T-helper 1 cell treated with Interleukin-12 subunit alpha and Interleukin-12 subunit beta and Interleukin-4 antibody, amounts not matched to agents 30 μg/mL and 1 μg/mL, for 36 hours (primary cell): ENCODE data around the gene KCNJ15.

Source experiments
- H3K27ac Mint-ChIP-seq: one replicate; pipeline ENCODE4 v1.8.0; 2021; ENCODE audit warnings: mild to moderate bottlenecking, mixed read lengths
- H3K27me3 Mint-ChIP-seq: one replicate; pipeline ENCODE4 v1.8.0; 2021; ENCODE audit warnings: low read depth, mixed read lengths
- H3K36me3 Mint-ChIP-seq: one replicate; pipeline ENCODE4 v1.8.0; 2021; ENCODE audit warnings: low read depth, mixed read lengths
- H3K4me1 Mint-ChIP-seq: one replicate; pipeline ENCODE4 v1.8.0; 2021; ENCODE audit warnings: low read depth, mixed read lengths
- H3K4me3 Mint-ChIP-seq: one replicate; pipeline ENCODE4 v1.8.0; 2021; ENCODE audit warnings: mild to moderate bottlenecking, moderate library complexity, mixed read lengths
- H3K9me3 Mint-ChIP-seq: one replicate; pipeline ENCODE4 v1.8.0; 2021; ENCODE audit warnings: mixed read lengths

The KCNJ15 gene

DNA sequence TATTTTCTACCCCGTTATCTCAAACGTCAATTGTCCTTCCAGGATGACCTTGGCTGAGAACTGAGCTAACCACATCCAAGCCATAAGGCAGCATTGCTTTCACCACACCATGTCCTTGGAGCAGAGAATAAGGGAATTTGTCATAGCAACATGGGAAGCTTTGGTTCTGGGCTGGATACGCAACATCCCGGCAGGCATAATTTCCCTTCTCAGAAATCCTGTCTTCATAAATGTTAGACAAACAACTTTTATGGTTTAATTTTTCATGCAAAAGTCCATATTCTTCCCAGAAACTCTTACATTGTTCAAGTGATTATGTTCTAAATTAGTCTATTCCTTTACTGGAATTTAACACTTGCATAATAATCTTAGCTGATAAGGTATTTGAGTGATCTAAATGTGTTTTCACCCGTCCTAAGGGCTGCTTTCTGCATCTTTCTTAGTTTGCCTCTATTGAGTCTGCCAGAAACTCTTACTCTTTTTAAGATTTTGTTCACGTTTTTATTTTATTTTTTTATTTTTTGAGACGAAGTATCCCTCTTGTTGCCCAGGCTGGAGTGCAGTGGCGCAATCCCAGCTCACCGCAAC lies 51.8 kb downstream of the KCNJ15 start:
- H3K4me3 Mint-ChIP-seq, result no peak overlapping the region
- H3K27me3 Mint-ChIP-seq, result peaks cover 1% of the 10 kb centered on the region
- H3K36me3 Mint-ChIP-seq, result no peaks in the 10 kb centered on the region
- peaks cover 5% of the 10 kb centered on the region for H3K4me1 Mint-ChIP-seq
- H3K27ac Mint-ChIP-seq, result no peak overlapping the region
- H3K9me3 Mint-ChIP-seq, result no peaks in the 10 kb centered on the region

GRCh38 chr21:38310646-38311485 lies 54.1 kb downstream of the KCNJ15 start:
- Mint-ChIP-seq H3K36me3 (no peaks in the 10 kb centered on the region), H3K27ac (no peak overlapping the region)

GRCh38 chr21:38311765-38312164 lies 55.0 kb downstream of the KCNJ15 start:
- Mint-ChIP-seq H3K36me3 (no peaks in the 10 kb centered on the region), H3K27ac (no peak overlapping the region)

More at GRCh38 chr21:38310646-38311485, 54.1 kb downstream of the KCNJ15 start:
- no peaks in the 10 kb centered on the region for H3K9me3 Mint-ChIP-seq
- H3K4me1 Mint-ChIP-seq, result peaks cover 5% of the 10 kb centered on the region
- no peak overlapping the region for H3K4me3 Mint-ChIP-seq
- H3K27me3 Mint-ChIP-seq, result peaks cover 5% of the 10 kb centered on the region

DNA sequence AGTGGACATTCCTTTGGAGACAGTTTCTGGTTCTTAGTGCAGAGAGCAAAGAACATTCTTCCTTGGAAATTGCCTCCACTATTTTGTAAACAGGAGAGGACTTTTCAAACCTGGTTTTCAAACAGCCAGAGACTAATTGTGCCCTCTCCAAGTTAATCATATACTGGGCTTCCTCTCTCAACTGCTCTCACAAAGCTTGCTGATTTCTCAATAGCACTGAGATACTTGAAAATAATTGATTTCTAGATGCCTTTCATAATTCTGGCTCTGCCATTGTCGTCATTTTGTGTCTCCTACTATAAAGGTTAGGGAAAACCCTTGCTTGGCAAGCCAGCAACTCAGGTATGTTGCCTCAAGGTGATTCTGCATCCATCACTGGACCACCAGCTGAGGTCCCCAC lies 56.0 kb downstream of the KCNJ15 start:
- no peak overlapping the region for H3K27ac Mint-ChIP-seq
- H3K27me3 Mint-ChIP-seq, result peaks cover 5% of the 10 kb centered on the region
- no peaks in the 10 kb centered on the region for H3K9me3 Mint-ChIP-seq
- H3K4me1 Mint-ChIP-seq, result no peaks in the 10 kb centered on the region
- no peak overlapping the region for H3K4me3 Mint-ChIP-seq
- H3K36me3 Mint-ChIP-seq, result no peaks in the 10 kb centered on the region

More at GRCh38 chr21:38311765-38312164, 55.0 kb downstream of the KCNJ15 start:
- Mint-ChIP-seq H3K4me3 (no peak overlapping the region), H3K27me3 (peaks cover 5% of the 10 kb centered on the region), H3K4me1 (no peaks in the 10 kb centered on the region), H3K9me3 (no peaks in the 10 kb centered on the region)

GRCh38 chr21:38314558-38314957 lies 57.8 kb downstream of the KCNJ15 start:
- peaks cover 5% of the 10 kb centered on the region for H3K27me3 Mint-ChIP-seq
- H3K27ac Mint-ChIP-seq, result no peak overlapping the region
- no peaks in the 10 kb centered on the region for H3K36me3 Mint-ChIP-seq

DNA sequence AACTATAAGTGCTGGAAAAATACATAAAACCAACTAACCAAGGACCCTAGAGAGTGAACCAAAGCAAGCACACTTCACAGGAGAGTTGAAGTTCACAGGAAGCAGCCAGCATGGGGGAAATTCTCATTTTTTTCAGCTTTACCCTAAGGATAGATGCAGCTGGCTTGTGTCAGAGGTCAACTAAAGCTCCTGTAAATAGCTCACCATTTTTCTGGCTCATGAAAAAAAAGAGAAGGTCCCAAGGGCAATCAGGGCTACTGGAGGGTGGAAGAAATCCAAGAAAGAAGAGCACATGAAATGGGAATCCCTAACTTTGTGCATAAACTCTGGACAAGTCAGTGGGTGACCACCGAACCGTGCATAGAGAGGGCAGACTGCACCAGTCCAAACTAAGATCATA lies 58.3 kb downstream of the KCNJ15 start:
- Mint-ChIP-seq H3K9me3 (no peaks in the 10 kb centered on the region), H3K27ac (no peak overlapping the region), H3K36me3 (no peaks in the 10 kb centered on the region)

More at GRCh38 chr21:38314558-38314957, 57.8 kb downstream of the KCNJ15 start:
- H3K4me3 Mint-ChIP-seq, result no peak overlapping the region
- H3K4me1 Mint-ChIP-seq, result no peaks in the 10 kb centered on the region
- no peaks in the 10 kb centered on the region for H3K9me3 Mint-ChIP-seq

GRCh38 chr21:38319781-38320180 lies 63.0 kb downstream of the KCNJ15 start:
- H3K4me1 Mint-ChIP-seq, result peaks cover 7% of the 10 kb centered on the region
- no peaks in the 10 kb centered on the region for H3K36me3 Mint-ChIP-seq
- H3K27ac Mint-ChIP-seq, result no peak overlapping the region
- H3K9me3 Mint-ChIP-seq, result no peaks in the 10 kb centered on the region
- no peak overlapping the region for H3K4me3 Mint-ChIP-seq
- no peaks in the 10 kb centered on the region for H3K27me3 Mint-ChIP-seq

More for the DNA sequence above, 58.3 kb downstream of the KCNJ15 start:
- Mint-ChIP-seq H3K4me3 (no peak overlapping the region), H3K4me1 (no peaks in the 10 kb centered on the region), H3K27me3 (peaks cover 5% of the 10 kb centered on the region)

DNA sequence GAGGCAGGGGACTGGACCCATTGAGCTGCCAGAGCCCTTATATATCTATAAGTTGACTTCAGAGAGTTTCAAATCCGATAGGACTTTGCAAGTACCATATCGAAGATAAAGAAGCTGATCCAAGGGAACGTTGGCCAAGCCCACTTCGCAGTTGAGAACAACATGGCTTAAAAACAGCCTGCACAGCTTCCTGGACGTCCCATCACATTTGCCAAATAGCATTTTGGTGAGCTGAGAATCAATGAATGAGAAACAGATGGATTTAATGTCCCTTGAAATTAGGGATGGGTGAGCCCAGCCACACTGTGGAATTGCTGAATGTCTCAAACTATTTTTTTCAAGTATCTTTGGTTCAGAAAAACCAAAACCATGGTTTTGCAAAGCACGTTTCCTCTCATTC lies 64.8 kb downstream of the KCNJ15 start:
- no peaks in the 10 kb centered on the region for H3K36me3 Mint-ChIP-seq
- no peaks in the 10 kb centered on the region for H3K27me3 Mint-ChIP-seq
- H3K9me3 Mint-ChIP-seq, result no peaks in the 10 kb centered on the region
- H3K27ac Mint-ChIP-seq, result no peak overlapping the region
- H3K4me3 Mint-ChIP-seq, result no peak overlapping the region
- H3K4me1 Mint-ChIP-seq, result peaks cover 7% of the 10 kb centered on the region

DNA sequence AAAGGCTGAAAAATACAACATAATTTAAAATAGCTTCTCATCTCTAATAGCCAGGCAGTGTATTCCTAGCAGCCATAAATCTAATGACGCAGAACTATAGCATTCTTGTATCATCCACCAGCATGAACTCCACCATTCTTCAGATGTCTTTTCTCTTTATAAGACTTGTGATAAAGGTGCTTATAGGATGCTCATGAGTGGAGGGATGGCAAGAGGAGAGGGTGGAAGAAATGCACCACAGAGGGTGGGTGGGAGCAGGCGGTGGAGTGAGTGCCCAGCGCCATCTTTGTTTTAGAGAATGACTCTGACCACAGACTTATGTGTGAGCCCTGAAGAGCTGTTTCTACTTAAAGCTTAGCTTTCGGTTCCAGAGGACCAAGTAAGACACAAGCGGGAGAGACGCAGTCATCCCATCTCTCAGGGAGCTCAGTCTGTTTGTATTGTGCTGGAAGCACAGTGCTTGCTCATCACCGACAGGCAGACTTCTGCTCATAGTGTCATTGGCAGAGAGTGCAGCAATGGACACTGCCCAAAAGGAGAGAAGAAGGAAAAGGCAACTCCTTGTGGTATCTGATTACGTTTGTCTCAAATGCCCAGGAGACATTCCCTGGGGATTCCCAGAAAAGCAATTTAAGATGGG lies 65.6 kb downstream of the KCNJ15 start:
- H3K9me3 Mint-ChIP-seq, result no peaks in the 10 kb centered on the region
- no peaks in the 10 kb centered on the region for H3K36me3 Mint-ChIP-seq
- peaks cover 7% of the 10 kb centered on the region for H3K4me1 Mint-ChIP-seq
- no peaks in the 10 kb centered on the region for H3K27me3 Mint-ChIP-seq
- no peak overlapping the region for H3K4me3 Mint-ChIP-seq
- H3K27ac Mint-ChIP-seq, result no peak overlapping the region

- no peaks in the 10 kb centered on the region for H3K27me3 Mint-ChIP-seq
Observed at GRCh38 chr21:38323721-38324531, 67.1 kb downstream of the KCNJ15 start.

GRCh38 chr21:38325216-38325615 lies 68.4 kb downstream of the KCNJ15 start:
- Mint-ChIP-seq H3K27ac (no peak overlapping the region), H3K9me3 (no peaks in the 10 kb centered on the region), H3K4me3 (no peak overlapping the region), H3K27me3 (no peaks in the 10 kb centered on the region), H3K4me1 (peaks cover 7% of the 10 kb centered on the region), H3K36me3 (no peaks in the 10 kb centered on the region)

More at GRCh38 chr21:38323721-38324531, 67.1 kb downstream of the KCNJ15 start:
- Mint-ChIP-seq H3K27ac (no peak overlapping the region), H3K4me3 (no peak overlapping the region), H3K9me3 (no peaks in the 10 kb centered on the region), H3K36me3 (no peaks in the 10 kb centered on the region), H3K4me1 (peaks cover 7% of the 10 kb centered on the region)

DNA sequence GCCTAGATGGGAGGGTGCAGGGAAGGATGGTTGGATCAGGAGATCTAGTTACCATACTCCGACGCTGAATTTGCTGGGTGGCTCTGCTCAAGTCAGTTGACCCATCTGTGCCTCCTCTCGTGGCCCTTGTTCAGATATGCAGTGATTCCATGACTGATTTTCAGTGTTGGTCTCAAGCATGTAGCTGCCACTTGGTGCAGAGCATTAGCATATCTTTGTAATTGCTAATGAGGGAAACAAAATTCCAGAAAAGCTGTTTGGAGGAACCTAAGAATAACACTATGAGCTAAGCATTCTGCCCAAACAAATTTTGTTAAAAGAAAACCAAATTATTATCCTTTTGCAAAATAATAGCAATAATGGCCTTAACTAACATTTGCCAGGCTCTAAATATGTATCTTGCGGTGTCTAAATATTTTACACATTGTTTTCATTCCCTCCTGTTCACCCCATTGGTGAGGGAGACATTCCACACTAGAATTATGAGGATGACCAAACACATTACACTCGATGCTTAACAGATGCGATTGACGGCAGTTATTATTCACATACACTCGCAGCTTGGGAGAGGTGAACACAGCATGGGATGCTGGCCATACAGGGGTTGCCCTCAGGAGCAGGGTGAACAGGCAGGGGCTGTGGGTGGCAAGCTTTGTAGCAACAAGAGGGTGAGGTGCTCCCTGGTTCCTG lies 69.1 kb downstream of the KCNJ15 start:
- peaks cover 7% of the 10 kb centered on the region for H3K4me1 Mint-ChIP-seq
- H3K27ac Mint-ChIP-seq, result no peak overlapping the region
- H3K9me3 Mint-ChIP-seq, result no peaks in the 10 kb centered on the region
- no peaks in the 10 kb centered on the region for H3K27me3 Mint-ChIP-seq
- H3K4me3 Mint-ChIP-seq, result no peak overlapping the region
- H3K36me3 Mint-ChIP-seq, result no peaks in the 10 kb centered on the region

DNA sequence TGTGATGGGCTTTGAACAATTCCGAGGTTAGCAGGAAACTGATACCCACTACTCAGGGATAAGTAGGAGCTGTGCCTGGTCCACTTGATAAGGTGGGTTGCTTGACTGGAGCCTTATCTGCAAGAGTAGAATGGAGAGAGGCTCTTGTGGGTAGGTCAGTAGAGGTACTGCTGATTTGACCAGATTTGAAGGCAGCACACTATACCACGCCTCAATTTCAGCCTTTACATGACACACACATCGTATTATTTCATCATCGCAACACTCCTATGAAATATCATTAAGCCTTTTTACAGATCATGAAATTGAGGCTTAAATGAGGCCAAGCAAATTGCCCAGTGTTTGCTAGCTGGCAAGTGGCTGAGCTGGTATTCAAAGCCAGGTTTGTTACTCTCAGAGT lies 69.6 kb downstream of the KCNJ15 start:
- H3K4me3 Mint-ChIP-seq, result no peak overlapping the region
- no peaks in the 10 kb centered on the region for H3K36me3 Mint-ChIP-seq
- H3K4me1 Mint-ChIP-seq, result peaks cover 7% of the 10 kb centered on the region
- no peaks in the 10 kb centered on the region for H3K9me3 Mint-ChIP-seq
- no peaks in the 10 kb centered on the region for H3K27me3 Mint-ChIP-seq
- no peak overlapping the region for H3K27ac Mint-ChIP-seq

DNA sequence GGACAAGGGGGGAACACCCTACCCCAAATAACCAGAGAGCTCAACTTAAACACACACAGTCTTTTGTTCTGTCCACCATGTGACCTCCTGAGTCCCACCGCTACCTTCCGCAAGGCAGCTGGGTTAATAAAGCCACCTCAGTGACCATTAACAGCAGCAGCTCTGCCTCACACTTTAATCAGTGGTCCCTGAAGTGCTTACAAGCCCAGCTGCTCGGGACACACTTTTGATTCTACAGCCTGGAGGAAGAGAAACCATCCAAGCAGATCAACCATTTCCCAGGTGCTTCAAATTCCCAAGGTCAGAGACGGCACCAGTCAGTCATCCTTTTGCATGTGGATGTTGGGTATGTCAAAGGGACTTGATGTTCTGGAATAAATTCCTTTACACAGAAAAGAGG lies 70.1 kb downstream of the KCNJ15 start:
- peaks cover 7% of the 10 kb centered on the region for H3K4me1 Mint-ChIP-seq
- H3K4me3 Mint-ChIP-seq, result no peak overlapping the region
- H3K9me3 Mint-ChIP-seq, result no peaks in the 10 kb centered on the region
- H3K27ac Mint-ChIP-seq, result no peak overlapping the region
- H3K27me3 Mint-ChIP-seq, result no peaks in the 10 kb centered on the region
- H3K36me3 Mint-ChIP-seq, result no peaks in the 10 kb centered on the region
